ENCODE measurements around the gene CHRND.

DNA sequence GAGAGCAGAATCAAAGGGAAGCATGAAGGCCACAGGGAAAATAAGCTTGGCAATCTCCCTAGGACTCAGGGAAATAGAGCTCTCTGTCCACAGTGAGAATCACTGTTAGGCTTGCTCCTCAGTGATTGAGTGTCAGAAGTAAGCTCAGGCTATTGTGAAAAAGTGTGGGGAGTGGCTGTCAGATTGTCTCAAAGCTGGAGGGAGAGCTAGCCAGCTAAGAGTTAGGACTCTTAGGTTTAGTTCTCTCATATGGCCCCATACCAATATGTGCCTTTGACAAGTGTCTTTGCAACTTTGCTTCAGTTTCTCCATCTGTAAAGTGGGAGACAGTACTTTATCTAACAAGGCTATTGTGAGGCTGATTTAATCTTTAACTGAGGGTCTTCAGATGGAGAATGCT, 41.8 kb downstream of the CHRND start:
- TF ChIP-seq CTCF (IDR thresholded peaks at IDR 0.05) (no peak), POLR2A (IDR thresholded peaks at IDR 0.05) (no peak)
